IMR-90 (cell line): Measurements from ENCODE around the gene IL16.

Experiments
- BHLHE40 ChIP-seq: fragments of 150-350 bp; IDR thresholded peaks from 2 replicates; pipeline ENCODE4 v1.6.1; 2016; ENCODE audit warnings: mild to moderate bottlenecking, low read depth, low read length
- CEBPB ChIP-seq: IDR thresholded peaks from 2 replicates; pipeline ENCODE4 v1.6.1; 2012; ENCODE audit warnings: low read depth, low read length, improper control_type of control experiment
- CHD1 ChIP-seq: IDR thresholded peaks from 2 replicates; pipeline ENCODE4 v1.6.1; 2012; ENCODE audit warnings: low read depth, low read length, improper control_type of control experiment
- FOS ChIP-seq: fragments of 150-350 bp; IDR thresholded peaks from 2 replicates; pipeline ENCODE4 v1.6.1; 2016; ENCODE audit warnings: low read depth, low read length
- MAFK ChIP-seq: IDR thresholded peaks from 2 replicates; pipeline ENCODE4 v1.6.1; 2012; ENCODE audit warnings: low read depth, low read length, improper control_type of control experiment
- MXI1 ChIP-seq: IDR thresholded peaks from 2 replicates; pipeline ENCODE4 v1.6.1; 2012; ENCODE audit warnings: low read depth, mild to moderate bottlenecking, low read length, moderate library complexity, borderline replicate concordance
- NFE2L2 ChIP-seq: fragments of 150-350 bp; IDR thresholded peaks from 2 replicates; pipeline ENCODE4 v1.6.1; 2016; ENCODE audit warnings: low read depth, mild to moderate bottlenecking, low read length
- POLR2A ChIP-seq: IDR thresholded peaks from 2 replicates; pipeline ENCODE4 v1.6.1; 2012; ENCODE audit warnings: mild to moderate bottlenecking, low read depth, low read length
- RAD21 ChIP-seq: IDR thresholded peaks from 2 replicates; pipeline ENCODE4 v1.6.1; 2012; ENCODE audit warnings: low read length, improper control_type of control experiment
- RCOR1 ChIP-seq: IDR thresholded peaks from 2 replicates; pipeline ENCODE4 v1.6.1; 2012; ENCODE audit warnings: mild to moderate bottlenecking, low read length, improper control_type of control experiment; ENCODE audit not compliant: insufficient replicate concordance
- RFX5 ChIP-seq: IDR thresholded peaks from 2 replicates; pipeline ENCODE4 v1.8.0; 2012; ENCODE audit warnings: low read depth, mild to moderate bottlenecking, low read length, moderate library complexity
- SMC3 ChIP-seq: fragments of 150-350 bp; IDR thresholded peaks from 2 replicates; pipeline ENCODE4 v1.6.1; 2016; ENCODE audit warnings: low read depth, mild to moderate bottlenecking, antibody characterized with exemption, low read length, moderate library complexity
- TF ChIP-seq, protein P1 (sequence below): fragments of 150-350 bp; IDR thresholded peaks from 2 replicates; pipeline ENCODE4 v1.6.1; 2017; ENCODE audit warnings: mild to moderate bottlenecking, antibody characterized with exemption, low read length, low read depth
- TF ChIP-seq, protein P2 (sequence below): conservative IDR thresholded peaks from 2 replicates; pipeline ENCODE4 v1.5.1; 2012; ENCODE audit warnings: mild to moderate bottlenecking, low read depth, low read length, improper control_type of control experiment

DNA sequence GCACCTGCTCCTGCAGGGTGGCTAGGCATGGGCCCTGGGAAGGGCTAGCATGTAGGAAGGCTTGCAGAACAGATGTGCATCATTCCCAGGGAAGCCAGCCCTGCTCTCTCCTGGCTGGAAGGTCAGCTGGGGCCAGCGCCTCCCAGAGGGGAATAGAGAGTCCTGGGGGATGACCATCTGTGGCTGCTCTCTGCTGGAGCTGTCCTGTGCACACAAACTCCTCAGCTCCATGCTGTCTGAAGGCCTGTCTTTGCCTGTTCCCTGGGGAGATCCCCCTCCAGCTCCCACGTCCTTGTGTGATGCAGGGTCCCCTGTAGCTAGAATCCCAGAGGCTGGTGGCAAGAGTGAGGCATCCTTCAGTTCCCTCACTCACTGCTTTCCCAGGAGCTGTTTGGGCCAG is 19.3 kb downstream of the IL16 start:
- TF ChIP-seq, protein P1, sequence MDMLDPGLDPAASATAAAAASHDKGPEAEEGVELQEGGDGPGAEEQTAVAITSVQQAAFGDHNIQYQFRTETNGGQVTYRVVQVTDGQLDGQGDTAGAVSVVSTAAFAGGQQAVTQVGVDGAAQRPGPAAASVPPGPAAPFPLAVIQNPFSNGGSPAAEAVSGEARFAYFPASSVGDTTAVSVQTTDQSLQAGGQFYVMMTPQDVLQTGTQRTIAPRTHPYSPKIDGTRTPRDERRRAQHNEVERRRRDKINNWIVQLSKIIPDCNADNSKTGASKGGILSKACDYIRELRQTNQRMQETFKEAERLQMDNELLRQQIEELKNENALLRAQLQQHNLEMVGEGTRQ: no peak
- TF ChIP-seq, protein P2, sequence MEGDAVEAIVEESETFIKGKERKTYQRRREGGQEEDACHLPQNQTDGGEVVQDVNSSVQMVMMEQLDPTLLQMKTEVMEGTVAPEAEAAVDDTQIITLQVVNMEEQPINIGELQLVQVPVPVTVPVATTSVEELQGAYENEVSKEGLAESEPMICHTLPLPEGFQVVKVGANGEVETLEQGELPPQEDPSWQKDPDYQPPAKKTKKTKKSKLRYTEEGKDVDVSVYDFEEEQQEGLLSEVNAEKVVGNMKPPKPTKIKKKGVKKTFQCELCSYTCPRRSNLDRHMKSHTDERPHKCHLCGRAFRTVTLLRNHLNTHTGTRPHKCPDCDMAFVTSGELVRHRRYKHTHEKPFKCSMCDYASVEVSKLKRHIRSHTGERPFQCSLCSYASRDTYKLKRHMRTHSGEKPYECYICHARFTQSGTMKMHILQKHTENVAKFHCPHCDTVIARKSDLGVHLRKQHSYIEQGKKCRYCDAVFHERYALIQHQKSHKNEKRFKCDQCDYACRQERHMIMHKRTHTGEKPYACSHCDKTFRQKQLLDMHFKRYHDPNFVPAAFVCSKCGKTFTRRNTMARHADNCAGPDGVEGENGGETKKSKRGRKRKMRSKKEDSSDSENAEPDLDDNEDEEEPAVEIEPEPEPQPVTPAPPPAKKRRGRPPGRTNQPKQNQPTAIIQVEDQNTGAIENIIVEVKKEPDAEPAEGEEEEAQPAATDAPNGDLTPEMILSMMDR: no peak
- TF ChIP-seq RFX5 (no peak), POLR2A (no peak), CEBPB (no peak), RAD21 (no peak), NFE2L2 (no peak), SMC3 (no peak), RCOR1 (no peak), MXI1 (no peak), BHLHE40 (no peak), FOS (no peak), MAFK (no peak), CHD1 (no peak)
